Non-pigmented ciliary epithelial cell (primary cell): Measurements from ENCODE around the gene BRK1.
"Not testable (repeated sequence)": the region's sequence is repeated elsewhere in the genome, so short reads cannot be mapped to it uniquely, and the experiment has no call there.

Experiments
- DNase-seq: peaks from one replicate; pipeline ENCODE4 v3.0.0-alpha.2; 2010; ENCODE audit warnings: low read depth

BRK1 gene

DNA sequence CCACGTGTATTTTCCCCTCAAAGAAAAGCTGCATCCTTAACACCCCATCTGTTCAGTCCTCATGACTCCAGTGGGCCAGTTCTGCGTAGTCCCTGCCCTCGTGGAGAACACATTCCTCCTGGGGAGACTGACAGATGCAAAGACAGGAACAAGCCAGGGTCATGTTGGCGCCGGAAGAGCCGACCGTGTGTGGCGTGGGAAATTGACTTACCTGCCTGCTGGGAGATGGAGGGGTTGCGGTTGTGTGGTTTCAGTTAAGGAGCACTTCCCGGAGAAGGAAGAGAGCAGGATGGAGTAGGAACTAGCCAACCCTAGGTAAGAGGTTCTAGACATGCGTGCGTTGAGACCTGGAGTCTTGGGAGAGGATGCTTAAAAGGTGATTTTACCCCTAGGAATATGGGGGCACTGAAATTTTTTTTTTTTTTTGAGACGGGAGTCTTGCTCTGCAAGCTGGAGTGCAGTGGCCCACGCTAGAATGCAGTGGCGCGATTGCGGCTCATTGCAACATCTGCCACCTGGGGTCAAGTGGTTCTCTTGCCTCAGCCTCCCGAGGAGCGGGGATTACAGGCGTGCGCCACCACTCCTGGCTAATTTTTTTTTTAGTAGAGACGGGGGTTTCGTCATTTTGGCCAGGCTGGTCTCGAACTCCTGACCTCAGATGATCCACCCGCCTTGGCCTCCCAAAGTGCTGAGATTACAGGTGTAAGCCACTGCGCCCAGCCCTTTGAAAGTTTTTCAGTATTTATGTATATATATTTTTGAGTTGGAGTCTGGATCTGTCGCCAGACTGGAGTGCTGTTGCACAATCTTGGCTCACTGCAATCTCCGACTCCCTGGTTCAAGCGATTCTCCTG, 27.5 kb downstream of the BRK1 start:
- DNase-seq, result no peak

DNA sequence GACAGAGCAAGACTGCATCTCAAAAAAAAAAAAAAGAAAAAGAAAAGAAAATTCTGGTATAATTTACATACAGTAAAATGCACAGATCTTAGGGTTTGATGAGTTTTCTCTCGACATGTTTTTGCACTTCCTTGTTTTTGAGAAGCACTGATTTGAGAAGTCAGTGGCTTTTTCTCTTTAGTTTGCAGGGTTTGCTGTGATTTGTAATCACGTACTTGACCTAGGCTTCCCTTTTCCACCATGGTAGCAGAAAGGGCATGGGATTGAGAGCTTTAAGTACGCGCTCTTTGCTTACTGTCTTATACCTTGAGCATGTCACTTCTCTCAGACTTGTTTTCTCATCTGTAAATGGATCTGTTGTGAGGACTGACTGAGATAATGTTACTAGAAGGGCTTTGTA, 30.2 kb downstream of the BRK1 start:
- DNase-seq, result no peak

GRCh38 chr3:10149226-10149625, 33.8 kb downstream of the BRK1 start:
- DNase-seq, result no peak

DNA sequence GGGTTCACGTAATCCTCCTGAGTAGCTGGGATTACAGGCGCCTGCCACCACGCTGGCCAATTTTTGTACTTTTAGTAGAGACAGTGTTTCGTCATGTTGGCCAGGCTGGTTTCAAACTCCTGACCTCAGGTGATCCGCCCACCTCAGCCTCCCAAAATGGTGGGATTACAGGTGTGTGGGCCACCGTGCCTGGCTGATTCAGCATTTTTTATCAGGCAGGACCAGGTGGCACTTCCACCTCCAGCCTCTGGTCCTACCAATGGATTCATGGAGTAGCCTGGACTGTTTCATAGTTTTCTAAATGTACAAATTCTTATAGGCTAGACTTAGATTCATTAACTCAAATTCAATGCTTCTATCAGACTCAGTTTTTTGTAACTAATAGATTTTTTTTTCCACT, 35.5 kb downstream of the BRK1 start:
- no peak for DNase-seq

DNA sequence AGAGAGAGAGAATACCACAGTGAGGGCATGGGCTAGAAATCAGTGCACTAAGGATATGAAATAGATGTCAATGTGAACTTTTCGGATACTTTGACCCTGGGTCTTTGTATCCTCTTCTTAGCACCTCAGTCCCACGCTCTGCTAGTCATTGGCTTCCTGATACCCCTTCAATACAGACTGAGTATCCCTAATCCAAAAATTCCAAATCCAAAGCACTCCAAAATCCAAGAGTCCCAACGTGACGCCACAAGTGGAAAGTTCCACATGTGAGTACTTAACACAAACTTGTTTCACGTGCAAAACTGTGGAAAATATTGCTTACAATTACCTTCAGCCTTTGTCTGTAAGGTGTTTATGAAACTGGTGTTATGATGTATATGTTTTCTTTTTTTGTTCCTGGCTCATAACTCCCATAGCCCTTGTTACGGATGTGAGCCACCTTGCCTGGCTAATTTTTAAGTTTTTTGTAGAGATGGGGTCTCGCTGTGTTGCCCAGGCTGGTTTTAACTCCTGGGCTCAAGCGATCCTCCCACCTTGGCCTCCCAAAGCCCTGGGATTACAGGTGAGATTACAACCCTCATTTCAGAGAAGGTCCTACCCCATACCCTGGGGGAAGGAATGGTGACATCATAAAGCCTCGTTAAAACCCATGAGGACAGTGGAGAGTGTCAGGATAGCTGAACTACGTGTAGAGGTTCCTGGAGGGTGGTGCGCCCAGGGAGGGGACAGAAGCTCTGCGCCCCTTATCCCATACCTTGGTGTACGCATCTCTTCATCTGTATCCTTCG, 39.1 kb downstream of the BRK1 start:
- no peak for DNase-seq

- no peak for DNase-seq
Measured at GRCh38 chr3:10155123-10155472, 39.6 kb downstream of the BRK1 start.

DNA sequence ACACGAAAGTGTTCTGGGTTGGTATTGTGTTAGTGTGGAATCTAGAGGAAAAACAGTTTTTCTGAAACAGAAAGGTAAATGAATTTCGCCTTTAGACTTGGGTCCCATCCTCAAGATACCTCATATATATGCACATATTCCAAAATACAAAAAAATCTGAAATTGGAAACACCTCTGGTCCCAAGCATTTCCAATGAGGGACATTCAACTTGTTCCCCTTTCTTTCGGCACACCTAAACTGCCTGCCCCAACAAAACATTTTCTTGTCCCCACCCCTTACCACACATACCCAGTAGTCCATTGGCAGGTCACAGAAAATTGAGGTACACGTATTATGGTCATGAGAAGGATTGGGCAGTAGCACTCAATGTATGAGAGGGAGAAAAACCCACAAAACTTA, 40.2 kb downstream of the BRK1 start:
- no peak for DNase-seq

DNA sequence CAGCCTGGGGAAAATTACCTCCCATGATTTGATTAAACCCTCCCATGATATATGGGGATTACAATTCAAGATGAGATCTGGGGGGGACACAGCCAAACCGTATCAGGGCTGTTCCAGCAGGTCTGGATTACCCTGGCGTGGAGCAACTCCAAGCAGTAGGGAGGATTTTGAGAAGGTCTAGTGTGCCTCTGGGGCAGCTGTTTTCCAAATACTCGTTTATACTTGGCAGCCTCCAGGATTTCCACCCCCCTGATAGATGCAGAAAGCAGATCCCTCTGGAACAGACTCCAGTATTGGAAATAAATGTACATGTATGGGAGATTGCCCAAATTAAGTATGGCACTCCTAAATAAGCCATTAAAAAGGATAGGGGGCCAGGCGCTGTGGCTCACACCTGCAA, 41.6 kb downstream of the BRK1 start:
- DNase-seq, result no peak

DNA sequence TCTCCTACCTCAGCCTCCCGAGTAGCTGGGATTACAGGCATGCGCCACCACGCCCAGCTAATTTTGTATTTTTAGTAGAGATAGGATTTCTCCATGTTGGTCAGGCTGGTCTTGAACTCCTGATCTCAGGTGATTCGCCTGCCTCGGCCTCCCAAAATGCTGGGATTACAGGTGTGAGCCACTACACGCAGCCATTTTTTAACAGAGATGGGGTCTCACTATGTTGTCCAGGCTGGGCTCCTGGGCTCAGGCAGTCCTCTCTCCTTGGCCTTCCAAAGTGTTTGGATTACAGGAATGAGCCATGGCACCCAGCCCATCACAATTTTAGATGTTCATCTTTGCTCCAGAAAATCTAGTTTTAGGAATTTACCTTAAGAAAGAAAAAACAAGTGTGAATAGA, 43.1 kb downstream of the BRK1 start:
- not testable (repeated sequence) for DNase-seq

- no peak for DNase-seq
Measured at GRCh38 chr3:10160346-10160745, 44.9 kb downstream of the BRK1 start.

- no peak for DNase-seq
Measured at GRCh38 chr3:10160925-10161324, 45.5 kb downstream of the BRK1 start.

DNA sequence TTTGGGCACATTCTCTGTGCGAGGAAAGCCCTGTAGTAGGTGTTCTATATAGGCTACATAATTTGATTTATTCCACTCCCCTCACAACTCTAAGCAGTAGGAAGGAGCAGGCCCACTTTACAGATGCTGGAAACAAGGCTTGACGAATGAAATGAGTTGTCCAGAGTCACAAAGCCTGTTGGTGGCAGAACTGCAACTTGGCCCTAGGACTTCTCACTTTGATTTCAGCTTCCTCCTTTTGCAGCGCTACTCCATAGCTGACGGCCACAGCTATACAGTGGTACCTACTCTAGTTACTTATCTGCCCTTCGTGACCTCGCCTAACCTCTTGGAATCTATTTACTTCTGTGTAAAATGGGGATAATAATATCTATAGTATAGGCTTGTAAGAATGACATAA, 46.7 kb downstream of the BRK1 start:
- no peak for DNase-seq

DNA sequence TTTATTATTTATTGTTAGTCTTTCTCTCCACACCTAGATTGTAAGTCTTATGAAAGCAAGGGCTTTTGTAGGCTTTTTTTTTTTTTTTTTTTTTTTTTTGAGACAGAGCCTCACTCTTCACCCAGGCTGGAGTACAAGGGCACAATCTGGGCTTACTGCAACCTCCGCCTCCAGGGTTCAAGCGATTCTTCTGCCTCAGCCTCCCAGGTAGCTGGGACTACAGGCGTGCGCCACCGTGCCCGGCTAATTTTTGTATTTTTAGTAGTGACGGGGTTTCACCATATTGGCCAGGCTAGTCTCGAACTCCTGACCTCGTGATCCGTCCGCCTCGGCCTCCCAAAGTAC, 48.7 kb downstream of the BRK1 start:
- DNase-seq, result not testable (repeated sequence)

- DNase-seq, result no peak
Measured at GRCh38 chr3:10164546-10165393, 49.3 kb downstream of the BRK1 start, which contains the start of gene IRAK2. Gene IRAK2 (plus strand): TSS chr3:10164919. CDS start chr3:10164955, 36 bp downstream.

GRCh38 chr3:10166213-10166604, 50.7 kb downstream of the BRK1 start:
- DNase-seq, result no peak

DNA sequence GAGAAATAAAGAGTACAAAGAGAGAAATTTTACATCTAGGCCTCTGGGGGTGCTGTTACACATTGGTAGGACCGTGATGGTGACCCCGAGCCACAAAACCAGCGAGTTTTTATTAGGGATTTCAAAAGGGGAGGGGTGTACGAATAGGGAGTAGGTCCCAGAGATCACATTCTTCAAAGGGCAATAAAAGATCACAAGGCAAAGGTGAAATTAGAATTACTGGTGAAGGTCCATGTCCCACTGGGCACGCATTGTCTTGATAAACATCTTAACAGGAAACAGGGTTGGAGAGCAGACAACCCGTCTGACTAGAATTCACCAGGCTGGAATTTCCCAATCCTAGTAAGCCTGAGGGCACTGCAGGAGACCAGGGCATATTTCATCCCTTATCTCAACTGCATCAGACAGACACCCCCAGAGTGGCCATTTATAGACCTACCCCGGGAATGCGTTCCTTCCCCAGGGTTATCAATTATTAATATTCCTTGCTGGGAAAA, 53.6 kb downstream of the BRK1 start:
- no peak for DNase-seq

DNA sequence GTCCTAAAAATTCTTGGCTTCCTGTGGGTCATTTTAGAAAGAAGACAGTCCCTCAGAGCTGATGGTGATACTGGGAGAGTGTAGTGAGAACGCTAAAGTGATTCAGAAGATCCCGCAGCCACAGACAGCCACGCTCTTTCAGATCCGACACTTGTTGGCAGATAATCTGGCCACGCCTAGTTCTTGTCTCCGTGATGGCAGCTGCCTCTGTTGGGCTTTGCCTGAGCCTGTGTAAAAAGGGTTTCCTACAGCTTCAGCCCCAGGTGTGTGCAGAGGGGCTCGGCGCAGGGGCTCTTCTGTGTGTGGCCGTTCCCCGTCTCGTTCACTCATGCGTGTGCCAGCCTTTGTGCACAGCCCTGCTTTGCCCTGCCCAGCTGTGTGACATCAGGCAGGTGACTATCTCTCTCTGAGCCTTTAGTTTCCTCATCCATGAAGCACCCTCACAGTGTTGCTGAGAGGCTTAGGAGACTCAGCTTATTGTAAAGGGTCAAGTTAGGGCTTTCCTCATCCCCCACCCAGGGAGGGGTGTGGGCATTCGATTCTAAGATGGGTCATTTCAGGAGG, 55.5 kb downstream of the BRK1 start:
- no peak for DNase-seq

DNA sequence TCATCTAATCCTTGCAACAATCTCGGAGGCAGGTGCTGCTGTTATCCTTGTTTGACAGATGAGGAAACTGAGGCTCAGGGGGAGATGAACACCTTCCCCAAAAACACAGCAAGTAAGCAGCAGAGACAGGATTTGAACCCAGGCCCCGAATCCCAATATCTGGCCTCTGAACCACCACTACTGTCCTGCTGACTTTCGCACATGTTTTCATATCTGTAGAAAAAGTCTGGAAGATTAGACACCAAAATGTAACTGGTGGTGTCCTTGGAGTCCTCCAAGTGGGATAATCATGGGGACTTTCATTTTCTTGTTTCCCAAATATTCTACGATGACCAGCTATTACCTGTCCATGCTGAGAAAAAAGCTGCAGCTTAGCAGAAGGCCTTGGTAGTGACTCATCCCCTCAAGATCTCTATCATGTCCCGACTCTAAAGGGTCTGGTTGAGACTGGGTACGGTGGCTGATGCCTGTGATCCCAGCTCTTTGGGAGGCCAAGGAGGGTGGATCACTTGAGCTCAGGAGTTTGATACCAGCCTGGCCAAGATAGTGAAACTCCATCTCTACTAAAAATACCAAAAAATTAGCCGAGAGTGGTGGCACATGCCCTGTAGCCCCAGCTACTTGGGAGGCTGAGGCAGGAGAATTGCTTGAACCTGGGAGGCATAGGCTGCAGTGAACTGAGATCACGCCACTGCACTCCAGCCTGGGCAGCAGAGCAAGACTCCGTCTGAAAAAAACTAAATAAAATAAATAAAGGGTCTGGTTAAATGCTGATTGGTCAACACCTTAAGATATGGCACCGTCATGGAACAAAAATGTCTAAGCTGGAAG, 57.8 kb downstream of the BRK1 start:
- DNase-seq, result no peak

- DNase-seq, result peak; percentile 93
Measured at GRCh38 chr3:10173926-10174435, 58.5 kb downstream of the BRK1 start.

- DNase-seq, result not testable (repeated sequence)
Measured at GRCh38 chr3:10175334-10175733, 59.9 kb downstream of the BRK1 start.

DNA sequence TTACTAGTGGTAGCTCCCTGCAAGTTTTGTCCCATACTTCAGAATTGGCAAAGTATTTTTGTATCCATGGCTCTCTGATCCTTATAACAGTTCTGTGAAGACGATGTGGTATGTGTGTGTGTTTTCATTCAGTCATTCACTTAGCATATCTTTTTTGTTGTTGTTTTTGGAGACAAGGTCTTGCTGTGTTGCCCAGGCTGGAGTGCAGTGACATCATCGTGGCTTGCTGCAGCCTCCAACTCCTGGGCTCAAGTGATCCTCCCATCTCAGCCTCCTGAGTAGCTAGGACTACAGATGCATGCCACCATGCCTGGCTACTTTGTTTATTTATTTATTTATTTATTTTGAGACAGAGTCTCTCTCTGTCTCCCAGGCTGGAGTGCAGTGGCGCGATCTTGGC, 60.7 kb downstream of the BRK1 start:
- DNase-seq, result not testable (repeated sequence)
